ENCODE data around the gene TLR7. TPM values are rescaled to one million over a fixed set of nuclear protein-coding genes. Genes with fewer than 3 reads are reported as not detected.

The TLR7 gene
- total RNA-seq, 3 donors from 2014 or later = 0.72 to 1.7 (median 0.81) TPM

DNA sequence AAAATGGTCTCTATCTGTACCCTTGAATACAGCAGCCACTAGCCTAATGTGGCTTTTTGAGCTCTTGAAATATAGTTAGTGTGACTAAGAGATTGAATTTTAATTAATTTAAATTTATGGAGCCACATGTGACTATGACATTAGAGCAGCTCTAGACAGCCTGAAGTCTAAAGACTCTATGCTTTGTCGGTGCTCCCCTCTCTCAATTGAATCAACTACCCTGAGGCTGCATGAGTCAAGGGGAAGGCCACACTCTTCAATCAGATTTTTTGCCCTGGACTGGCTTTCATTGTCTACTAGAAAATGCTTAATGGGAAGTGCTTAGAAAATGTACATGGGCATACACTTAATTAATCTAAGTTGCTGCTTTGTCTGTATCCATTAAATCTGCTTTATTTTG lies 11.7 kb downstream of the TLR7 start:
- no peaks in the 10 kb centered on the region for H3K9me3 ChIP-seq
- no peak for TF ChIP-seq CTCF (IDR thresholded peaks at IDR 0.05)
- ATAC-seq = no peak
- DNase-seq = no peak
- H3K36me3 ChIP-seq (ENCODE audit: low read depth) = no peaks in the 10 kb centered on the region
- H3K4me1 ChIP-seq (ENCODE audit: low read depth) = no peaks in the 10 kb centered on the region
- no peak overlapping the region for H3K4me3 ChIP-seq
- intact Hi-C loops (cut with DNase I, micrococcal nuclease) = no loop called here

- H3K4me1 ChIP-seq (ENCODE audit: low read depth) = no peaks in the 10 kb centered on the region
- TF ChIP-seq CTCF (IDR thresholded peaks at IDR 0.05) = no peak
- H3K9me3 ChIP-seq = no peaks in the 10 kb centered on the region
- DNase-seq (no peak), ATAC-seq (no peak)
- intact Hi-C loops (cut with DNase I, micrococcal nuclease) = no loop called here
- no peaks in the 10 kb centered on the region for H3K36me3 ChIP-seq (ENCODE audit: low read depth)
- no peak overlapping the region for H3K4me3 ChIP-seq
These were observed 15.0 kb downstream of the TLR7 start for GRCh38 chrX:12881914-12882313.

- H3K9me3 ChIP-seq = no peaks in the 10 kb centered on the region
- no peaks in the 10 kb centered on the region for H3K4me1 ChIP-seq (ENCODE audit: low read depth)
- ATAC-seq = no peak
- intact Hi-C loops (cut with DNase I, micrococcal nuclease) = no loop called here
- H3K36me3 ChIP-seq (ENCODE audit: low read depth) = no peaks in the 10 kb centered on the region
- TF ChIP-seq CTCF (IDR thresholded peaks at IDR 0.05) = no peak
- H3K4me3 ChIP-seq = no peak overlapping the region
- no peak for DNase-seq
These were observed 18.6 kb downstream of the TLR7 start for GRCh38 chrX:12885508-12885907.

DNA sequence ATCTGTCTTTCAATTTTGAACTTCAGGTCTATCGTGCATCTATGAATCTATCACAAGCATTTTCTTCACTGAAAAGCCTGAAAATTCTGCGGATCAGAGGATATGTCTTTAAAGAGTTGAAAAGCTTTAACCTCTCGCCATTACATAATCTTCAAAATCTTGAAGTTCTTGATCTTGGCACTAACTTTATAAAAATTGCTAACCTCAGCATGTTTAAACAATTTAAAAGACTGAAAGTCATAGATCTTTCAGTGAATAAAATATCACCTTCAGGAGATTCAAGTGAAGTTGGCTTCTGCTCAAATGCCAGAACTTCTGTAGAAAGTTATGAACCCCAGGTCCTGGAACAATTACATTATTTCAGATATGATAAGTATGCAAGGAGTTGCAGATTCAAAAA lies 19.7 kb downstream of the TLR7 start:
- Histone ChIP-seq H3K9me3 (no peaks in the 10 kb centered on the region), H3K36me3 (ENCODE audit: low read depth) (no peaks in the 10 kb centered on the region), H3K4me1 (ENCODE audit: low read depth) (no peaks in the 10 kb centered on the region), H3K4me3 (no peak overlapping the region)
- TF ChIP-seq CTCF (IDR thresholded peaks at IDR 0.05) = no peak
- DNase-seq = no peak
- intact Hi-C loops (cut with DNase I, micrococcal nuclease) = no loop called here
- no peak for ATAC-seq

DNA sequence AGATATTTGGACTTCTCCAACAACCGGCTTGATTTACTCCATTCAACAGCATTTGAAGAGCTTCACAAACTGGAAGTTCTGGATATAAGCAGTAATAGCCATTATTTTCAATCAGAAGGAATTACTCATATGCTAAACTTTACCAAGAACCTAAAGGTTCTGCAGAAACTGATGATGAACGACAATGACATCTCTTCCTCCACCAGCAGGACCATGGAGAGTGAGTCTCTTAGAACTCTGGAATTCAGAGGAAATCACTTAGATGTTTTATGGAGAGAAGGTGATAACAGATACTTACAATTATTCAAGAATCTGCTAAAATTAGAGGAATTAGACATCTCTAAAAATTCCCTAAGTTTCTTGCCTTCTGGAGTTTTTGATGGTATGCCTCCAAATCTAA lies 20.3 kb downstream of the TLR7 start:
- ATAC-seq = no peak
- intact Hi-C loops (cut with DNase I, micrococcal nuclease) = no loop called here
- Histone ChIP-seq H3K9me3 (no peaks in the 10 kb centered on the region), H3K36me3 (ENCODE audit: low read depth) (no peaks in the 10 kb centered on the region), H3K4me1 (ENCODE audit: low read depth) (no peaks in the 10 kb centered on the region), H3K4me3 (no peak overlapping the region)
- no peak for TF ChIP-seq CTCF (IDR thresholded peaks at IDR 0.05)
- DNase-seq = no peak

DNA sequence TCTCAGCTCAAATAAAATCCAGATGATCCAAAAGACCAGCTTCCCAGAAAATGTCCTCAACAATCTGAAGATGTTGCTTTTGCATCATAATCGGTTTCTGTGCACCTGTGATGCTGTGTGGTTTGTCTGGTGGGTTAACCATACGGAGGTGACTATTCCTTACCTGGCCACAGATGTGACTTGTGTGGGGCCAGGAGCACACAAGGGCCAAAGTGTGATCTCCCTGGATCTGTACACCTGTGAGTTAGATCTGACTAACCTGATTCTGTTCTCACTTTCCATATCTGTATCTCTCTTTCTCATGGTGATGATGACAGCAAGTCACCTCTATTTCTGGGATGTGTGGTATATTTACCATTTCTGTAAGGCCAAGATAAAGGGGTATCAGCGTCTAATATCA lies 20.9 kb downstream of the TLR7 start:
- ATAC-seq (no peak), DNase-seq (no peak)
- Histone ChIP-seq H3K4me1 (ENCODE audit: low read depth) (no peaks in the 10 kb centered on the region), H3K9me3 (no peaks in the 10 kb centered on the region), H3K36me3 (ENCODE audit: low read depth) (no peaks in the 10 kb centered on the region), H3K4me3 (no peak overlapping the region)
- intact Hi-C loops (cut with DNase I, micrococcal nuclease) = no loop called here
- no peak for TF ChIP-seq CTCF (IDR thresholded peaks at IDR 0.05)
